T follicular helper cell (primary cell): ENCODE measurements around the gene ADAMTS8.

ENCODE experiments used
- DNase-seq: peaks from one replicate; pipeline ENCODE4 v3.0.0-alpha.2; 2020; ENCODE audit warnings: low read depth
- total RNA-seq, 2 experiments: gene quantifications; one replicate each; lab custom pipeline; 2026; lab: John Stamatoyannopoulos, UW

ADAMTS8 gene, protein sequence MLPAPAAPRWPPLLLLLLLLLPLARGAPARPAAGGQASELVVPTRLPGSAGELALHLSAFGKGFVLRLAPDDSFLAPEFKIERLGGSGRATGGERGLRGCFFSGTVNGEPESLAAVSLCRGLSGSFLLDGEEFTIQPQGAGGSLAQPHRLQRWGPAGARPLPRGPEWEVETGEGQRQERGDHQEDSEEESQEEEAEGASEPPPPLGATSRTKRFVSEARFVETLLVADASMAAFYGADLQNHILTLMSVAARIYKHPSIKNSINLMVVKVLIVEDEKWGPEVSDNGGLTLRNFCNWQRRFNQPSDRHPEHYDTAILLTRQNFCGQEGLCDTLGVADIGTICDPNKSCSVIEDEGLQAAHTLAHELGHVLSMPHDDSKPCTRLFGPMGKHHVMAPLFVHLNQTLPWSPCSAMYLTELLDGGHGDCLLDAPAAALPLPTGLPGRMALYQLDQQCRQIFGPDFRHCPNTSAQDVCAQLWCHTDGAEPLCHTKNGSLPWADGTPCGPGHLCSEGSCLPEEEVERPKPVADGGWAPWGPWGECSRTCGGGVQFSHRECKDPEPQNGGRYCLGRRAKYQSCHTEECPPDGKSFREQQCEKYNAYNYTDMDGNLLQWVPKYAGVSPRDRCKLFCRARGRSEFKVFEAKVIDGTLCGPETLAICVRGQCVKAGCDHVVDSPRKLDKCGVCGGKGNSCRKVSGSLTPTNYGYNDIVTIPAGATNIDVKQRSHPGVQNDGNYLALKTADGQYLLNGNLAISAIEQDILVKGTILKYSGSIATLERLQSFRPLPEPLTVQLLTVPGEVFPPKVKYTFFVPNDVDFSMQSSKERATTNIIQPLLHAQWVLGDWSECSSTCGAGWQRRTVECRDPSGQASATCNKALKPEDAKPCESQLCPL
- total RNA-seq = 0 reads per million in 2 experiments

DNA sequence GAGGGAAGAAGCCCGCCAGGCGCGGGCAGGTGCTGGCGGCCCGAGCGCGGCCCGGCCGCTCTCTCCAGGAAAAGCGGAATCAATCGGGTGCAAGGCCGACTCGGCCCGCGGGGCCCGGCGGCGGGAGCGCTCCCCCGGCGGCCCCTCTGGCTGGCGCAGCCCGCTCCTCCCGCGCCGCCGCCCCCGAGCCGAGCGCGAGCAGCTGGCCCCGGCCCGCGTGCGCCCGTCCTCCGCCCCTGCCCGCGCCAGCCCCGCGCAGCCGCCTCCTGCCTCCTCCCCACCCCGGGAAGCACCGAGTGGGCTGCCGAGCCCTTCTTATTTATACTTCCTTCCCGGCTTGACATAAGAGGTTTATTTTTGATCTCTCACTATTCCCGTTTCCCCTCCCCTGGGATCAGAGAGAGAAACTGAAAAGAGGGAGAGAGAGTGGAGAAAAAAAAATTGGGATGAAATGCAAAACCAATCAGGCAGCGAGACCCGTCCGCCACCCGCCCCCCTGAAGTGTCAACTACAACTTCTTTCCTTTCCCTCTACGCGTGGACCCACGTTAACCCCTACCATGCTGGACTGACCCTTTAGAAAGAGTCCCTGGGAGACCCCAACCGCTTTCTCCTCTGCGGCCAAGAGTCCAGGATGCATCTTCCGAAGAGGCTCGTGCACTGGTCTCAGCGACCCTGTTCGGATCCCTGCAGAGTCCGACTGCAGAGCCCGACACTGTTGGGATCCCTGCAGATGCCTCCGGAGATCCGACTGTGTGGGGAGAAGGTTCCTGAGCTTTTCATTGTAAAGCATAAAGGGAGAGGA lies at the start of gene ADAMTS8:
ADAMTS8 (minus strand) TSS at position 294 of the 804 bp plus-strand sequence. CDS start 323 bp downstream, outside the sequence.
- DNase-seq = no peak

DNA sequence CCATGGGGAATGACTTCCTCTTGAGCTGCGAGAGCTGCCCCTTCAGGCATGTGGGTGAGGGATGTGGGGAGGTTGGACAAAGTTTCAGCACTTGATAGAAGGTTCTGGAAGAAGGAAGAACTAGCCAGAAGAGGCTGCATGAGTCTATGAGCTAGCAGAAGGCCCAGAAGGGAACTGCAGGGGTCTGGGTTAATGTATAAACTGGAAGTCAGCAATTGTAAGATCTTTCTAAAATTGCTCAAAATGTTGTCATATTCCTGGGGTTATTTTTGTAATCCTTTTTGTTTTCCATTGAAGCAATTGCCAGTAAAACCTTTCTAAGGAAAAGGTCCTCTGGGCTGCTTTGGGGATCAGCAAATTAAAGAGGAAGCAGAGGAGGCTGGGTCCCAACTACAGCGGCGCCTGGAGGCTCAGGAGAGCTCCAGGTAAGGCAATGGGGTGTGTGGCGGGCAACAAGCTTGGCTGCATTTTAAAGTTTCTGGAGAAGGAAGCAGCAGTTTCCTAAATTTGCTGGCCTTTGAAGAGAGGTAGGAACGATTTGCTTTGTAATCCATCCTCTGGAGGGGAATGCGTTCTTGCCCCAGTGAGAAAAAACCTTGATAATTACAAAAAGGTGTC lies 49.3 kb upstream of the ADAMTS8 start:
- DNase-seq = no peak

DNA sequence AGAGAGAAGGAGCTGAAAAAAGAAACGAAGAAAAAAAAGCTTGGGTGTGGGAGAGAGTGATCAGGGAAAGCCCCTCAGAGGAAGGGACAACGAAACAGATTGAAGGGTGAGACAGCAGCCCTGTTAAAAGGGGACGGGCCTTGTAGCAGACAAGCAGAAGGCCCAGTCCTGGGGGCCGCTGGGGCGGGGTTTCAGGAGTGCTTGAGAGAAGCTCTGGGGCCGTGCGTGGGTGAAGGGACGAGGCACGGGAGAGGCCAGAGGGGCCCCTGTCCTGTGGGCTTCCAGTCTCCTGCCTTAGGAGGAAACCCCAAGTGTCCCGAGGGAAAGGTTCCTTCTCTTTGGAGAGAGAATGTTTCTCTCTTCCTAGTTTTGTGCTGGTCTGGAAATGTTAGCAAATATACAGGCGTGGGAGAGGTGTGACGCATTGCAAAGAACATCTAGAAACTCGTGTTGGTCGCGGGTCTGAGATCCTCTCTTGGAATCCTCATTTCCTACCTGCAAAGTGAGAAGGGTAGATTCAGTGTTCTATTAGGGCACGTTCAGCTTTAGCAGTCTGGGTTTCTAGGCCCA lies 48.6 kb upstream of the ADAMTS8 start:
- DNase-seq = no peak

DNA sequence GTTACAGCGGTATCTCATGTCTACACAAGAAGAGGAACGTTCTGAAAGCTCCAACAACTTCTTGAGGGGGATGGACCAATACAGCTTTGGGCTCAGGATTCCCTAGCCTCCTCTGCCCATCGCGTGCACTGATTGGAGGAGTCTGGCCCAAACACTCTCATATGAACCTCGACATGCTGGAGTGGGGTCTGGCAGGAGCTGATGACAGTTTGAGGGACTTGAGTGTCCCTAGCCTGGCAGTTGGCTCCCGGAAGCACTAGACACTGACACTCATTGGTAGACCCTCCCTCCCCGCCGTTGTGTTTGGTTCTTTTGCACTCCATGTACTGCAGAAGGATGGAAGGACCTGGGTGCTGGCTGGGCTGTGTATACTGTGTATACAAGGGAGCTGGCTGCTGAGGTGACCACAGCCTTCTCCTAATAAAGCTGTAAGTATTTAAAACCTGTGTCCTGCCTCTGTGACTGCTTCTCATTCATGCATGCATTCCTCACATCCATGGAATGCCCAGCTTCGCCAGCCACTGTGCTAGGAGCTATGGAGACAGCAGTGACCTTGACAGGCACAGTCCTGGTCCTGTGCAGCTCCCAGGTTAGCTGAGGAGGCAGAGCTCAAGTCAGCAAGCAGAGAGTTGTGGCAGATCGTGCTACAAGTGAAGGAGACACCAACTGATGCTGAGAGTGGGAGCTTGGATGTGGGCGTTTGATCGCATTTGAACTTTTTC lies 48.0 kb upstream of the ADAMTS8 start:
- no peak for DNase-seq

DNA sequence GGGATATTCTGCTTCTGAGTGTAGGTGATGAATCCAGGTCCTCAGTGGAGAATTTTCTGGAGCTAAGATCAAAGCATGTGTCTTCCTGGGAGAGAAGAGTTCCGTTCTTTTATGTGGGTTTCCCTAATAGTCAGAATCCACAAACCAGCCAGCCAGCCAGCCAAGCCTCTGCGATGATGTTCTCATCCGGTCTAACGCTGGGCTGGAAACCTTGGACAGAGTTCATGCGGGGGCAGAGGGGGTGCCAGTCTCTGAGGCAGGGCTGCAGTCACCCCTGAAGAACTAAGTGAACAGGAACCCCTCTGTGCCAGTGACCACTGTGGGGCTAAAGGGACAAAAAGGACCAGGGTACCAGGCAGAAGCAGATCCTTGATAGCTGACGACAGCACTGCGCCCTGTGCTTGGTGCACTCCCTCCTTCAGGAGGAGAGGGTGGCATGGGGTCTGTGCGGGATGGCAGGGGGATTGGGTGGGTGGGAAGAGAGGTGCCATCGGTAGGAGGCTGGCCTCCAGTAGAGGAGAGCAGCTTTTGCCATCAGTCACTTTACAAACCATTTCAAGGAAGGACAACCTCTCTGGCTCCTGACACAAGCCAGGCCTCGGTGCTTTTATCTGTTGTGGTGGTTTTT lies 47.1 kb upstream of the ADAMTS8 start:
- no peak for DNase-seq

DNA sequence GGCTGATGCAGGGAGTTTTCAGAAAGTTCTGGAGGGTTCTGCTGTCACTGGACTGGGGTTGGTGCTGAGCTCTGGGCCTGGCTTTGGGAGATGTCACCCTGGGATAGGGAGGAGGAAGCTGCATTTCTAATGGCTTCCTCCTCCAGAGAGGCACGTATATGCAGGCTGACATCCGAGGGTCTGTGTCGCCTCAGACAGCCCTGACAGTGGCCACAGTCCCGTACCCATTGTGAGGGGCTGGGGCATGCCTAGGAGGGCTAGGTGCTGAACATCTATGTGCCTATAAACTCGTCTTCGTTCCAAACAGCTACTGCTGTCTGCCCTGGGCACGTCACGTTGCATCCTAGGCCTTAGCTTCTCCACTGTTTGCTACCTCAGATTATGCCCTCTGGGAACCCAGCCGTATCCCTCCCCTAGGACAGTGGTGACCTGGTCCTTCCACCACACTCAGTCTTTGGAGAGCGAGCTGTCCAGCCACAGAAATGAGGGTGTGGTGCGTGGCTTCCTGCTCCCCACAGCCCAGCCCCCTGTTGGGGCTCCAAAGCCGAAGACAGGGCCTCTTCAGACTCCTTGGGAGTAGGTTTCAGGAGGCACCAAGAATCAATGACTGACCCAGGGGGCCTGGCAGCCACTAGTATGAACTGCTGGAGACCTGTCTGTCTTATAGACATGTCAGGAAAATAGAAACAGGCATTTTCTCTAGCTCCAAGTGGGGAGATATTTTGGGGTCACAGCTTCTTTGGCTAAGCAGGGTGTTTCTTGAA lies 46.4 kb upstream of the ADAMTS8 start:
- DNase-seq = no peak

DNA sequence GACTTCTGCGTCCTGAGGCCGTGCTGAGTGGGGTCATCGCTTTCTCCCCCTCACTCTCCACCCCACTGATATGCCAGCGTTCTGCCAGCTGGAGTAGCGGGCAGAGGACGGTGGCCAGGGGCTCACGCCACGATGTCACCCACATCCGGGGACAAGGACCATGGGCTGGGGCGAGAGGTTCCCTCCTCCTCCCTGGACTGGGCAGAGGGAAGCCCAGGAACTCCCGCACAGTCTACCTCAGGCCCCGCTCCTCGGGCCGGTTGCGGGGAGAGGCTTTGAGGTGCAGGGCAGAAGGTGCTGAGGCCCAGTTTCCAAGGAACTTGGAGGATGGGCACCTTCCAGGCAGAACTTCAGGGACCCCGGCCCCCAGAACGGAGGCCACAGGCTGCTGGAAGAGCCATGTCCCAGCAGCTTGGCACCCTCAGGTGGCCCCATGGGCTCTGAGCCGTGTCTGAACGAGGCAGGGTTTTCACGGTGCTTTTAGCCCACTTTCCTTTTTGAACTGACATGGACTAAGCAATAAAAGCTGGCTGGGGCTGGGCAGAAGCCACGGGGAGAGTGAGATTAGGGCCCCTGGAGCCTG lies 45.5 kb upstream of the ADAMTS8 start:
- no peak for DNase-seq

DNA sequence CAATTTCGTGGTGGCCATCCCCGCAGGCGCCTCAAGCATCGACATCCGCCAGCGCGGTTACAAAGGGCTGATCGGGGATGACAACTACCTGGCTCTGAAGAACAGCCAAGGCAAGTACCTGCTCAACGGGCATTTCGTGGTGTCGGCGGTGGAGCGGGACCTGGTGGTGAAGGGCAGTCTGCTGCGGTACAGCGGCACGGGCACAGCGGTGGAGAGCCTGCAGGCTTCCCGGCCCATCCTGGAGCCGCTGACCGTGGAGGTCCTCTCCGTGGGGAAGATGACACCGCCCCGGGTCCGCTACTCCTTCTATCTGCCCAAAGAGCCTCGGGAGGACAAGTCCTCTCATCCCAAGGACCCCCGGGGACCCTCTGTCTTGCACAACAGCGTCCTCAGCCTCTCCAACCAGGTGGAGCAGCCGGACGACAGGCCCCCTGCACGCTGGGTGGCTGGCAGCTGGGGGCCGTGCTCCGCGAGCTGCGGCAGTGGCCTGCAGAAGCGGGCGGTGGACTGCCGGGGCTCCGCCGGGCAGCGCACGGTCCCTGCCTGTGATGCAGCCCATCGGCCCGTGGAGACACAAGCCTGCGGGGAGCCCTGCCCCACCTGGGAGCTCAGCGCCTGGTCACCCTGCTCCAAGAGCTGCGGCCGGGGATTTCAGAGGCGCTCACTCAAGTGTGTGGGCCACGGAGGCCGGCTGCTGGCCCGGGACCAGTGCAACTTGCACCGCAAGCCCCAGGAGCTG lies 44.8 kb upstream of the ADAMTS8 start:
- no peak for DNase-seq

DNA sequence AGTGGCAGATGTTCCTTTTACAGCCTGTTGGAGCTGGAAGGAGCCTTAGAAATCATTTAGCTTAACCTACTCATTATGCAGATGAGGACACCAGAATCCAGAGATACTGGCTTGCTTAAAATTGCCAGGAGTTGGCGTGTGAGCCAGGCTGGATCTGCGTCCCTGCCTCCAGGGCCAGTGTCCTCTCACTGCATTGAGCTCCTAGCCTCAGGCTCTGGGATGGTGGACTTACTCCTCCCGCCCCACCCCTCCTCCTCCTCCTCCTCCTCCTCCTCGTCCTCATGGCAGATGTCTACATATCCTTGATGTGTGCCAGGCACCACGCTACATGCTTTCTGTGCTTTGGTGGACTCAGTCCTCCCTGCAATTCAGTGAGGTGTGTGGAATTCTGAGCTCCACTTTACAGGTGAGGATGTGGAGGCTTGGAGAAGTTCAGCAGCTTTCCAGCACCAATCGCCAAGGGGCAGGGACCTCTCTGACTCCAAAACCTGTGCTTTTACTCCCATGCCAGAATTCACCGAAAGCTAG lies 44.1 kb upstream of the ADAMTS8 start:
- DNase-seq = no peak

DNA sequence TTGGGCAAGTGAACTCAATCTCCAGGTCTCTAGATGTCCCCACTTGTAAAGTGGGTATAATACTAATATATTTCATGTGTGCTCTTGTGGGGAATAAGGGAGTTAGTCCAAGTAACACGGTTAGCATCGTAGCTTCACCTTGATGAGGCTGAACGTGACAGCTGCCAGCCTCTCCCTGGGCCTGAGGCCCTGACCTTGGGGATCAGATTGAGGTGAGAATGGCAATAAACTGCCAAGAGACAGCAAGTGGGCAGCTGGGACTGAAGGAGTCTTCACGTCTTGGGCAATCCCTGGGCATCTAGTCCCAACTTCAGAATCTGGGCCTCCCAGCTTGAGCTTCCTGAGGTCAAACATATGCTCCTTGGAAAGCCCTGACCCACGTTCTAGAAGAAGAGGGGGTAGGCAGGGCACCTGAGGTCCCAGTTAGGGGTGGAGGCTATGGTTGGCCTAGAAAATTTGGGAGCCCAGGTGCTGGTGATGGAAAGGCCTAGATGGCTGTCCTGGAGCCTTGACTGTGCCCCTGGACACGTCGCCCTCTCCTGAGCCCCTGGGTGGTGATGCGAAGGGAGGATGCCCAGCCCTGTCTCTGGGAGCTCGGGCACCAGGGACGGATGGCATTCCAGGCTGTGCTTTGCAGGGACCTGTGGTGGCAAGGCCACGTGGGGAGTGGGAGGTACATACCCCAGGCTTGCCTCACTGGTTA lies 43.5 kb upstream of the ADAMTS8 start:
- no peak for DNase-seq

DNA sequence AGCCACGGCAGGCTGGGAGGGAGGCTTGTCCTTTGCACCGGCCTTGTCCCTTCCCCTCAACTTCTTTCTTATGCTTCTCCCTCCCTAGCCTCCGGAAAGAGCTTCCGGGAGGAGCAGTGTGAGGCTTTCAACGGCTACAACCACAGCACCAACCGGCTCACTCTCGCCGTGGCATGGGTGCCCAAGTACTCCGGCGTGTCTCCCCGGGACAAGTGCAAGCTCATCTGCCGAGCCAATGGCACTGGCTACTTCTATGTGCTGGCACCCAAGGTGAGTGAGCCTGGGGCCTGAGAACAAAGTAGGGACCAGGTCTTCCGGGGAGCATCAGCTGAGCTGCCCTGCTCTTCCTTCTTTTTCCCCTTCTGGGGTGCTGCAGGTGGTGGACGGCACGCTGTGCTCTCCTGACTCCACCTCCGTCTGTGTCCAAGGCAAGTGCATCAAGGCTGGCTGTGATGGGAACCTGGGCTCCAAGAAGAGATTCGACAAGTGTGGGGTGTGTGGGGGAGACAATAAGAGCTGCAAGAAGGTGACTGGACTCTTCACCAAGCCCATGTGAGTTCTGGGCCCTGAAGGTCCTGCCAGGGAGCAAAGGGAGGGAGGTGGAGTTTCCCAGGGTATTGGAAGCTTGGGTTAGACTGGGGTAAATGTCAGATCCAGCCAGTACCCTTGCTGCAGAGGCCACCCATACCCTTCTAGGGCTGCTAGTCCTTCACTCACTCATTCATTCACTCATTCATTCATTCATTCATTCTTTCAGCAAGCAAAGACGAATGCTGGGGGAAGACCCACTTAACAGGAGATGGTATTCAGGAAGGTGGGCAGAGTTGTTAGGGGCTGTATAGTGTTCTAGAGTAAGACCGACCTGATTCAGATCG lies 42.7 kb upstream of the ADAMTS8 start:
- no peak for DNase-seq

DNA sequence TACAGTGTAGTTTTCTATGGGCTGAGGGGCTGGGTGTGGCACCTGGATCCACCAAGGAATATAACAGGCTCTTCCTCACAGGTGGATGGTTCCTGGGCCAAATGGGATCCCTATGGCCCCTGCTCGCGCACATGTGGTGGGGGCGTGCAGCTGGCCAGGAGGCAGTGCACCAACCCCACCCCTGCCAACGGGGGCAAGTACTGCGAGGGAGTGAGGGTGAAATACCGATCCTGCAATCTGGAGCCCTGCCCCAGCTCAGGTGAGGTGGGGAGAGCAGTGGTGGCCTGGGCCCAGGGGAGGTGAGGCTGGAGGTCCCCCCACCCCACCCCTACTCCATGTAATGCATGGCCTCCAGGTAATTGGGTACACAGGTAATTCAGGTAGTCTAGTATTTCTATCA lies 40.8 kb upstream of the ADAMTS8 start:
- no peak for DNase-seq

DNA sequence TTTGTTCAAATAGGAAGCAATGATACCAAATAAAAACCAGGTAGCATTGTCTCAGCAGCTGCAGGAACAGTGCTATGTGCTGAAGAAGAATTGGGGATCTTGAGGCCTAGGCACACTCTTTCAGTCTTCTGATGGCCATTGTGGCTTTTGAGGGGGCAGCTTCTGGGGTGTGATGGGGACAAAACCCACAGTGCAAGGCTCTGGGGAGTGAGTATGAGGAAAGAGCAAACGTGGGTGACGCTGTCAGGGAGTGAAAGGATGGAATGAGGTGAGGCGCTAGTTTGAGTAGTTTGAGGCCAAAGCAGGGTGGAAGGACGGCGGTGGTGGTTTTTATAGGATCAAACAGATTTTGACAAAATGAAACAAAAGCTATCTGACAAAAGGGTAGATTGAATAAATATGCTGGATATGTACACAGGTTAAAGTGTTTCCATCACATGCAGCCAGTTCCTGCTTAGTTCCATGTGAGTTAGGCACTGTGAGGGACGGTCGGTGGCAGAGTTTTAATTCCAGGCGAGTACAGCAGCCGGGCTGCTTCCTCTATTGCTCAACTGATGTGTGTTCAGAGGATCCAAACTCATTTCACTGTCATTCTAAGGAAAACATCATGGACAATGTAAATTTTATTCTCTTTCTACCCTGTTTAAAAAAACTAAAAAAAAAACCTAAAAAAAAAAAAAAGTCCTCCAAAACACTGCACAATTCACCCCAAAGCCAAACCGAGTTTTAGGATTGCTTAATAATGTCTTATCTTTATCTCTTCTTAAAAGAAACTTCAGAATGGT lies 38.9 kb upstream of the ADAMTS8 start:
- no peak for DNase-seq

DNA sequence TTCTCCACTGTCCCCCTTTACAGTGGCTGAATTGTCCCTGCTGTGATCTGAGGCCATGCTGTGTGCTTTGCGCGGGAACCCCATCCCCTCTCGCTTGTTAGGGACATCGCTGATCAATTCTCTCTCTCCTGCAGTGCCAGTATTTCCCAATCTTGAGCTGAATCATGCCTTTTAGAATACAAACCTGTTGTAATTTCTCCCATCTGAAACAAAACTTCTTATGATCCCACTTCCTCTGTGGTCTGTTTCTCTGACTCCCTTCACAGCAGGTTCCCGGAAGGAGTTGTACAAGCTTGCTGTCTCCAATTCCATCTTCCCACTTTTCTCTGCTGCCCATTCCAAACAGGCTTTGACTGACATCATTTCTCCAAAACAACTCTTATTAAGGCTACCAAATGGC lies 36.9 kb upstream of the ADAMTS8 start:
- DNase-seq = no peak

DNA sequence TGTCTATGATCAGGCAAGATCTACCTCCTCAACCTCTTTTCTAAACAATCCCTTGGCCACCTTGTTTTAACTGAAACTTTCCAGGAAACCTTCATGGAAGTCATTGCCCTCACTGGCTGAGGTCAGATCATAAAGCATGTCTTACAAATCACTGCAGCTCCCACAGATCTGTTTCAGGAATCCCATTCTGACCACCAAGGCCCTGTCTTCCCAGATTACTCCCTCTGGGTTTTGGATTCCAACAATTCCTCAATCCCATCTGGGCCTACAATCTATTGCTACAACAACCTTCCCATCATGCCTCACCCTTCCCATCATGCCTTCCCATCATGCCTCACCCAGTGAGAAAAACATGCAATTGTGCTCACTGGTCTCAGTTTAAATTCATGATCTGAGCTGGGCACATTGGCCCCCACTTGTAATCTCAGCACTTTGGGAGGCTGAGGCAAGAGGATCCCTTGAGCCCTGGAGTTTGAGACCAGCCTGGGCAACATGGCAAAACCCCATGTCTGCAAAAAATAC lies 35.9 kb upstream of the ADAMTS8 start:
- no peak for DNase-seq
